SK-N-SH (cell line): ENCODE data around the gene TMEM234. TPM values are rescaled to one million over a fixed set of nuclear protein-coding genes. Genes with fewer than 3 reads are reported as not detected.

ENCODE experiments used
- CTCF ChIA-PET: fragments of 300-600, 350-600 bp; formaldehyde crosslinking; extraction: SDS; loops from one replicate; lab custom pipeline; 2021; lab: Yijun Ruan, JAX
- POLR2A ChIA-PET: fragments of 350-600 bp; sonication (Branson Sonifier 250); formaldehyde crosslinking; extraction: SDS; loops from one replicate; lab custom pipeline; 2020; ENCODE audit warnings: antibody characterized with exemption, inconsistent platforms; lab: Yijun Ruan, JAX
- DNase-seq: peaks from one replicate; pipeline ENCODE4 v3.0.0; 2012
- H2AFZ ChIP-seq: fragments of 200-600 bp; sonication (generic); 2 replicates; pipeline ENCODE4 v1.8.1; 2016; ENCODE audit warnings: antibody characterized with exemption, mild to moderate bottlenecking, low read depth
- H3F3A ChIP-seq: fragments of 200-600 bp; sonication (generic); replicated peaks from 2 replicates; pipeline ENCODE3; 2016; ENCODE audit warnings: antibody characterized with exemption, mild to moderate bottlenecking; ENCODE audit not compliant: insufficient read depth
- H3K27ac ChIP-seq, 2 experiments: fragments of 200-500 bp in 1 of 2; fragments of 200-600 bp in 1 of 2; sonication (Bioruptor generic) in 1 of 2; sonication (generic), shearing (Covaris generic) in 1 of 2; 2 replicates each; pipeline versions ENCODE4 v1.5.1 to v1.6.1; 2014 to 2016; ENCODE audit warnings: low read depth in 2 of 2, inconsistent platforms in 1 of 2, low read length in 1 of 2, mild to moderate bottlenecking in 1 of 2, mixed read lengths in 1 of 2
- H3K27me3 ChIP-seq: fragments of 200-600 bp; sonication (generic), shearing (Covaris generic); 2 replicates; pipeline ENCODE4 v1.6.1; 2016; ENCODE audit warnings: mixed run types; ENCODE audit not compliant: insufficient read depth
- H3K36me3 ChIP-seq, 2 experiments: fragments of 200-500 bp in 1 of 2; fragments of 200-600 bp in 1 of 2; sonication (Bioruptor generic) in 1 of 2; sonication (generic) in 1 of 2; replicated peaks in 1 of 2; 2 replicates each; pipeline versions ENCODE3 to v1.5.1; 2014 to 2016; ENCODE audit warnings: low read length in 1 of 2, mild to moderate bottlenecking in 1 of 2; ENCODE audit not compliant: insufficient read depth in 2 of 2, control insufficient read depth in 1 of 2
- H3K4me1 ChIP-seq, 2 experiments: fragments of 200-500 bp in 1 of 2; fragments of 200-600 bp in 1 of 2; sonication (Bioruptor generic) in 1 of 2; sonication (generic), shearing (Covaris generic) in 1 of 2; 2 replicates each; pipeline versions ENCODE4 v1.5.1 to v1.6.1; 2014 to 2016; ENCODE audit warnings: low read depth in 1 of 2, low read length in 1 of 2, mixed run types in 1 of 2; ENCODE audit not compliant: insufficient read depth in 2 of 2, control insufficient read depth in 1 of 2
- H3K4me2 ChIP-seq: fragments of 200-600 bp; sonication (generic), shearing (Covaris generic); 2 replicates; pipeline ENCODE4 v1.6.1; 2017; ENCODE audit warnings: mixed run types
- H3K4me3 ChIP-seq, 2 experiments: fragments of 200-500 bp in 1 of 2; fragments of 200-600 bp in 1 of 2; sonication (Bioruptor generic) in 1 of 2; sonication (generic), shearing (Covaris generic) in 1 of 2; 2 replicates each; pipeline versions ENCODE4 v1.5.1 to v1.8.1; 2014 to 2016; ENCODE audit warnings: low read depth in 2 of 2, inconsistent platforms in 1 of 2, low read length in 1 of 2, mild to moderate bottlenecking in 1 of 2, mixed read lengths in 1 of 2, moderate library complexity in 1 of 2
- H3K79me2 ChIP-seq: fragments of 200-600 bp; sonication (generic); 2 replicates; pipeline ENCODE4 v1.8.1; 2017; ENCODE audit warnings: mild to moderate bottlenecking; ENCODE audit not compliant: insufficient read depth
- H3K9ac ChIP-seq: fragments of 200-600 bp; sonication (generic); 2 replicates; pipeline ENCODE4 v1.6.1; 2017; ENCODE audit warnings: mixed run types
- H3K9me2 ChIP-seq: fragments of 200-600 bp; sonication (generic); 2 replicates; pipeline ENCODE4 v1.6.1; 2017; ENCODE audit warnings: mixed run types
- H3K9me3 ChIP-seq: fragments of 200-600 bp; sonication (generic); 2 replicates; pipeline ENCODE4 v1.6.1; 2017; ENCODE audit warnings: mixed run types, mild to moderate bottlenecking, moderate library complexity
- H4K20me1 ChIP-seq: fragments of 200-600 bp; sonication (generic); 2 replicates; pipeline ENCODE4 v1.6.1; 2017; ENCODE audit warnings: mild to moderate bottlenecking, mixed run types; ENCODE audit not compliant: insufficient read depth
- EZH2phosphoT487 ChIP-seq: fragments of 200-600 bp; sonication (generic); IDR thresholded peaks from 2 replicates; pipeline ENCODE4 v1.6.1; 2017; ENCODE audit warnings: low read depth, mixed run types, mild to moderate bottlenecking, antibody characterized with exemption, moderate library complexity, borderline replicate concordance
- FOXJ3 ChIP-seq: sonication (generic); formaldehyde crosslinking; IDR thresholded peaks from 2 replicates; pipeline ENCODE4 v1.5.1; 2020; ENCODE audit warnings: mild to moderate bottlenecking, missing genetic modification reagents
- GABPA ChIP-seq: IDR thresholded peaks from 2 replicates; pipeline ENCODE4 v1.4.0; 2012; ENCODE audit warnings: low read depth, mild to moderate bottlenecking
- GATA2 ChIP-seq: sonication (generic); formaldehyde crosslinking; IDR thresholded peaks from 2 replicates; pipeline ENCODE4 v1.5.0; 2020; ENCODE audit warnings: mild to moderate bottlenecking, missing genetic modification reagents
- IRF3 ChIP-seq: fragments of 150-350 bp; IDR thresholded peaks from 2 replicates; pipeline ENCODE4 v1.6.1; 2016; ENCODE audit warnings: mild to moderate bottlenecking, low read depth, low read length
- JUND ChIP-seq: IDR thresholded peaks from 2 replicates; pipeline ENCODE4 v1.4.0; 2012
- MAX ChIP-seq: IDR thresholded peaks from 2 replicates; pipeline ENCODE4 v1.4.0; 2012; ENCODE audit warnings: low read depth
- MEF2A ChIP-seq: IDR thresholded peaks from 2 replicates; pipeline ENCODE4 v1.4.0; 2012; ENCODE audit warnings: low read depth, borderline replicate concordance
- MXI1 ChIP-seq: IDR thresholded peaks from 2 replicates; pipeline ENCODE4 v1.6.1; 2012; ENCODE audit warnings: mild to moderate bottlenecking, low read depth, low read length, improper control_type of control experiment
- NFIC ChIP-seq: IDR thresholded peaks from 2 replicates; pipeline ENCODE4 v1.4.0; 2012; ENCODE audit warnings: borderline replicate concordance
- PBX3 ChIP-seq: IDR thresholded peaks from 2 replicates; pipeline ENCODE4; 2012
- POLR2AphosphoS5 ChIP-seq: IDR thresholded peaks from 2 replicates; pipeline ENCODE4 v1.6.1; 2012; ENCODE audit warnings: low read depth, low read length
- RFX5 ChIP-seq: IDR thresholded peaks from 2 replicates; pipeline ENCODE4 v1.6.1; 2012; ENCODE audit warnings: mild to moderate bottlenecking, improper control_type of control experiment, low read length
- SMC3 ChIP-seq: IDR thresholded peaks from 2 replicates; pipeline ENCODE4 v1.6.1; 2012; ENCODE audit warnings: low read depth, low read length, improper control_type of control experiment
- TAF1 ChIP-seq: IDR thresholded peaks from 2 replicates; pipeline ENCODE4 v1.6.1; 2012; ENCODE audit warnings: low read depth, mild to moderate bottlenecking, low read length, moderate library complexity, borderline replicate concordance
- USF1 ChIP-seq: IDR thresholded peaks from 2 replicates; pipeline ENCODE4 v1.4.0; 2012; ENCODE audit warnings: low read depth, borderline replicate concordance
- YY1 ChIP-seq: IDR thresholded peaks from 2 replicates; pipeline ENCODE4 v1.4.0; 2012; ENCODE audit warnings: low read depth, mild to moderate bottlenecking
- WGBS: methylation state at CpG from one replicate; pipeline ENCODE4 v1.1.6; 2017; ENCODE audit warnings: low lambda C conversion rate; 5-methylcytosine and 5-hydroxymethylcytosine counted together
- polyA plus RNA-seq, 3 experiments: library from polyadenylated mRNA; depleted of rRNA; stranded (reverse); fragments of >200 nt; gene quantifications; 2 replicates each; pipeline ENCODE4 v1.2.3, GENCODE V29; 2012
- TF ChIP-seq, protein P1 (sequence below): IDR thresholded peaks from 2 replicates; pipeline ENCODE4 v1.6.1; 2012; ENCODE audit warnings: mild to moderate bottlenecking, low read depth, low read length, moderate library complexity
- TF ChIP-seq, protein P2 (sequence below): fragments of 200-600 bp; sonication (generic); IDR thresholded peaks from 2 replicates; pipeline ENCODE4 v1.6.1; 2017; ENCODE audit warnings: antibody characterized with exemption, mild to moderate bottlenecking, moderate library complexity

Gene TMEM234
- polyA plus RNA-seq, 1 of the 3 experiments (the other 2 are of a cell fraction), result 31.9 TPM

GRCh38 chr1:32179443-32180185 is 42.5 kb downstream of the TMEM234 start, which contains the start of gene TXLNA (continued):
- TF ChIP-seq EZH2phosphoT487, result no peak
- no peak for TF ChIP-seq IRF3
- TF ChIP-seq, protein P1, sequence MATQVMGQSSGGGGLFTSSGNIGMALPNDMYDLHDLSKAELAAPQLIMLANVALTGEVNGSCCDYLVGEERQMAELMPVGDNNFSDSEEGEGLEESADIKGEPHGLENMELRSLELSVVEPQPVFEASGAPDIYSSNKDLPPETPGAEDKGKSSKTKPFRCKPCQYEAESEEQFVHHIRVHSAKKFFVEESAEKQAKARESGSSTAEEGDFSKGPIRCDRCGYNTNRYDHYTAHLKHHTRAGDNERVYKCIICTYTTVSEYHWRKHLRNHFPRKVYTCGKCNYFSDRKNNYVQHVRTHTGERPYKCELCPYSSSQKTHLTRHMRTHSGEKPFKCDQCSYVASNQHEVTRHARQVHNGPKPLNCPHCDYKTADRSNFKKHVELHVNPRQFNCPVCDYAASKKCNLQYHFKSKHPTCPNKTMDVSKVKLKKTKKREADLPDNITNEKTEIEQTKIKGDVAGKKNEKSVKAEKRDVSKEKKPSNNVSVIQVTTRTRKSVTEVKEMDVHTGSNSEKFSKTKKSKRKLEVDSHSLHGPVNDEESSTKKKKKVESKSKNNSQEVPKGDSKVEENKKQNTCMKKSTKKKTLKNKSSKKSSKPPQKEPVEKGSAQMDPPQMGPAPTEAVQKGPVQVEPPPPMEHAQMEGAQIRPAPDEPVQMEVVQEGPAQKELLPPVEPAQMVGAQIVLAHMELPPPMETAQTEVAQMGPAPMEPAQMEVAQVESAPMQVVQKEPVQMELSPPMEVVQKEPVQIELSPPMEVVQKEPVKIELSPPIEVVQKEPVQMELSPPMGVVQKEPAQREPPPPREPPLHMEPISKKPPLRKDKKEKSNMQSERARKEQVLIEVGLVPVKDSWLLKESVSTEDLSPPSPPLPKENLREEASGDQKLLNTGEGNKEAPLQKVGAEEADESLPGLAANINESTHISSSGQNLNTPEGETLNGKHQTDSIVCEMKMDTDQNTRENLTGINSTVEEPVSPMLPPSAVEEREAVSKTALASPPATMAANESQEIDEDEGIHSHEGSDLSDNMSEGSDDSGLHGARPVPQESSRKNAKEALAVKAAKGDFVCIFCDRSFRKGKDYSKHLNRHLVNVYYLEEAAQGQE, result no peak
- no peak for TF ChIP-seq GATA2
- peak; percentile 84 for TF ChIP-seq MXI1

- TF ChIP-seq EZH2phosphoT487, result no peak
- no peak for TF ChIP-seq SMC3
- no peak for TF ChIP-seq POLR2AphosphoS5
- TF ChIP-seq JUND, result no peak
- no peak for TF ChIP-seq GATA2
- no peak for TF ChIP-seq RFX5
- no peak for TF ChIP-seq MEF2A
- TF ChIP-seq NFIC, result no peak
- TF ChIP-seq YY1, result no peak
- TF ChIP-seq, protein P2, sequence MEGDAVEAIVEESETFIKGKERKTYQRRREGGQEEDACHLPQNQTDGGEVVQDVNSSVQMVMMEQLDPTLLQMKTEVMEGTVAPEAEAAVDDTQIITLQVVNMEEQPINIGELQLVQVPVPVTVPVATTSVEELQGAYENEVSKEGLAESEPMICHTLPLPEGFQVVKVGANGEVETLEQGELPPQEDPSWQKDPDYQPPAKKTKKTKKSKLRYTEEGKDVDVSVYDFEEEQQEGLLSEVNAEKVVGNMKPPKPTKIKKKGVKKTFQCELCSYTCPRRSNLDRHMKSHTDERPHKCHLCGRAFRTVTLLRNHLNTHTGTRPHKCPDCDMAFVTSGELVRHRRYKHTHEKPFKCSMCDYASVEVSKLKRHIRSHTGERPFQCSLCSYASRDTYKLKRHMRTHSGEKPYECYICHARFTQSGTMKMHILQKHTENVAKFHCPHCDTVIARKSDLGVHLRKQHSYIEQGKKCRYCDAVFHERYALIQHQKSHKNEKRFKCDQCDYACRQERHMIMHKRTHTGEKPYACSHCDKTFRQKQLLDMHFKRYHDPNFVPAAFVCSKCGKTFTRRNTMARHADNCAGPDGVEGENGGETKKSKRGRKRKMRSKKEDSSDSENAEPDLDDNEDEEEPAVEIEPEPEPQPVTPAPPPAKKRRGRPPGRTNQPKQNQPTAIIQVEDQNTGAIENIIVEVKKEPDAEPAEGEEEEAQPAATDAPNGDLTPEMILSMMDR, result no peak
- no peak for TF ChIP-seq USF1
- TF ChIP-seq GABPA, result no peak
- TF ChIP-seq PBX3, result no peak
- no peak for TF ChIP-seq TAF1
- no peak for TF ChIP-seq MAX
- TF ChIP-seq IRF3, result no peak
- TF ChIP-seq FOXJ3 (CRISPR knock-in tag), result no peak
- TF ChIP-seq, all 33 proteins: peak for 0
- Histone ChIP-seq H4K20me1 (peaks cover 10% of the 10 kb centered on the region; the same call in 1 of the 2 replicates), H3K27me3 (no peaks in the 10 kb centered on the region), H3K79me2 (peaks cover 39% of the 10 kb centered on the region), H3K4me1 (peaks cover 18 to 20% of the 10 kb centered on the region in 2 experiments; a peak in 3 of 4 replicates), H3K9me3 (no peaks in the 10 kb centered on the region), H2AFZ (peak overlapping the region; percentile 77; the same call in 1 of the 2 replicates), H3K9ac (peak overlapping the region; percentile 98), H3F3A (peaks cover 35% of the 10 kb centered on the region), H3K9me2 (no peaks in the 10 kb centered on the region), H3K27ac (peak overlapping the region; percentile 90 to 96; a peak in 3 of 4 replicates), H3K4me3 (peak overlapping the region; percentile 65 to 82; a peak in 3 of 4 replicates), H3K4me2 (peak overlapping the region; percentile 97), H3K36me3 (peaks cover 22 to 33% of the 10 kb centered on the region in 2 experiments)
- 40% methylated on average over 7 of the region's 7 CpGs for WGBS
- CTCF ChIA-PET, result interaction anchor here (1.1 to 1.7 kb wide), 3 partner anchors 18 to 71 kb away, joined by 3 read pairs; partner anchors contain the start of gene KPNA6
- POLR2A ChIA-PET, result interaction anchor here (1.0 to 3.4 kb wide), 8 partner anchors 17 to 157 kb away, joined by 3 to 19 read pairs (median 9); partner anchors contain the start of genes CCDC28B, IQCC, KPNA6 and MARCKSL1
- no peak for DNase-seq
Measured at GRCh38 chr1:32179193-32179442, 43.0 kb downstream of the TMEM234 start.
